Activated CD4-positive, alpha-beta T cell treated with anti-CD3 and anti-CD28 coated beads, Interleukin-2, amount 50 U/mL, for 4 hours (primary cell): Measurements from ENCODE around the gene IDS.

Experiments used
- DNase-seq, 2 experiments: peaks; one replicate each; pipeline ENCODE4 v3.0.0-alpha.2; 2020

IDS gene

DNA sequence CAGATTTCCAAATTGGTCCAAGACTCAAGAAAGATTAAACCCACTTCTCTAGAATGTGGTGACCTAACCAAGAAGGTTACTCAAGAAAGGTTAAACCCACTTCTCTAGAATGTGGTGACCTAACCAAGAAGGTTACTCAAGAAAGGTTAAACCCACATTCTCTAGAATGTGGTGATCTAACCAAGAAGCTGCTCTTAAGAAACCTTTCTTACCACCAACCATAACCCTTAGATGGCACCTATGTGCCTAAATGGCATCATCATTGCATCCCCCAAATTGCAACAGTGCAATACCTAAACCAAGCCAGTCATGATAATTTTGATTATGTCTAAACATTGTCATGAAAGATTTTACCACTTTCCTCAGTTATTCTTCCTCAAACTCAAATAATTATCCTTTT lies 49.2 kb downstream of the IDS start:
- DNase-seq: no peak

GRCh38 chrX:149453906-149454822 lies 50.9 kb downstream of the IDS start:
- no peak for DNase-seq

DNA sequence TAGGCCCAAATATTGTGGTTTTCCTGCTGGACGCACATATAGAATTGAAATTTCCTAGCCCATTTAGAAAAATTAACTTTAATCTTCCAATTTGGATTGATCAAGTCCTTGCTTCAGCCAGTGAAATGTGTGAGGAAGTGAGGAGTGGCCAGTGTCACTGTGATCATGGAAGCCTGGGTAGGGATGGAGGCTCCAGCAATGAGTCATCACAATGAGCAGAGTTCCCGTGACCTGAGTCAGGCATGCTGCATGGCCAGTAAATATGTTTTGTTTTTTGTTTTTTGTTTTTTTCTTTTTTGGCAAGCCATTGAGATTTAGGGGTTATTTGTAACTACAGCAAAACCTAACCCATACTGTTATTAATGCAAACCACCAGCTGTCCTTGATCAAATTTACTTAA lies 52.1 kb downstream of the IDS start:
- DNase-seq: no peak

GRCh38 chrX:149433451-149433850 lies 71.7 kb downstream of the IDS start:
- DNase-seq: no peak

- DNase-seq: no peak
Measured at GRCh38 chrX:149433051-149433450, 72.1 kb downstream of the IDS start.
